Stimulated activated CD8-positive, alpha-beta memory T cell treated with anti-CD3 and anti-CD28 coated beads, Interleukin-15, amount 100 ng/mL, for 4 hours (primary cell): ENCODE data around the gene ADGB.

Experiments
- DNase-seq, 2 donors: peaks; one replicate each; pipeline ENCODE4 v3.0.0-alpha.2; 2020; ENCODE audit warnings: low read depth in 2 of 2

Gene ADGB

DNA sequence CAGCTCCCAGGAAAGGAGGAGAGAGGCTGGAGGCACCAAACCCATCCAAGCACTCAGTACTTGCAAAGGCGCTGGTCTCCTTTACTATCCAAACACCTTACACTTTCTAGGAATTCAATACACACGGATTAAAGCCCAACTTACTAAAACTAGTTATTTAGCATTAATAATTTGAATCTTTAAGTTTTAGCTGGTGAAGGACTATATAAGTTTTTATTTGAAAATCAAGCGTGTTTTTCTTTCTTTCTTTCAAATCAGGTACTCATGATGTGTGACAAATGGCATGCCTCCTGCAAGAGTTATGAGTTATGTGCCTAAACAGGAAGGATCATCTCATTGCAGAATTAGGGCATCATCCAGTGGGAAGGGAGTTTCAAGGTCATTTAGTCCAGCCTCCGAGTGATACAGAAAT is 263.7 kb downstream of the ADGB start:
- no peak for DNase-seq

- no peak for DNase-seq
Observed at GRCh38 chr6:146864300-146864699, 265.5 kb downstream of the ADGB start.

DNA sequence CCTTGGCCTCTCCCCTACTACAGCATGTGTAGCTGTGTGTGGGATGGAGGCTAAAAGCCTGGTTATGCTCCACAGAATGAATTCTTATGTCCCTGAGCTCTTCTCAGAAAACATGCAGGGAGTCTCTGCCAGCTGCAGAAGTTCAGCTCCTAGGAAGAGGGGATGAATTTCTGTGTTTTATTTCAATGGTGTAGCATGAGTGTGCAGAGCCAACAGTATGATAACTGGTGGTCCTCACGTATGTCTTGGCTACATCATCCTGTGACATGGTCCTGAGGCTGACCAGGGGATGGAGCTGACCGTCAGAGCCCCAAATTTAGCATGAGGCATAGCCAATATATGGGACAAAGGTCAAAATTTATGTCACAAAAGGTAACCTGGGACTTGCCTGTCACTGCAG is 266.1 kb downstream of the ADGB start:
- no peak for DNase-seq
